NCI-H2196 (cell line): ENCODE results near the gene LENG9.
"Not testable (repeated sequence)": the region's sequence is repeated elsewhere in the genome, so short reads cannot be mapped to it uniquely, and the experiment has no call there.

ENCODE experiments used
- DNase-seq: peaks from one replicate; lab custom pipeline; 2025; ENCODE audit not compliant: unreplicated experiment; lab: John Stamatoyannopoulos, UW

LENG9 gene

GRCh38 chr19:54463531-54464043 lies at the start of gene LENG9:
Gene LENG9, minus strand, starts transcription at chr19:54463778. Its CDS starts 252 bp downstream, at chr19:54463526.
- DNase-seq = peak; percentile 99

GRCh38 chr19:54509200-54509940 lies 45.8 kb upstream of the LENG9 start:
- not testable (repeated sequence) for DNase-seq

- not testable (repeated sequence) for DNase-seq
These were observed 44.9 kb upstream of the LENG9 start for GRCh38 chr19:54508487-54508886.

- no peak for DNase-seq
These were observed 44.2 kb upstream of the LENG9 start for GRCh38 chr19:54507824-54508223.

GRCh38 chr19:54507038-54507717 lies 43.6 kb upstream of the LENG9 start:
- not testable (repeated sequence) for DNase-seq

GRCh38 chr19:54506079-54506478 lies 42.5 kb upstream of the LENG9 start:
- DNase-seq = no peak

GRCh38 chr19:54505542-54505941 lies 42.0 kb upstream of the LENG9 start:
- not testable (repeated sequence) for DNase-seq

- DNase-seq = no peak
These were observed 39.0 kb upstream of the LENG9 start, which contains the start of gene LAIR2 for GRCh38 chr19:54502518-54503048. Gene LAIR2, plus strand, starts transcription at chr19:54502831. Its CDS starts 88 bp downstream, at chr19:54502919.

- not testable (repeated sequence) for DNase-seq
These were observed 34.8 kb upstream of the LENG9 start for GRCh38 chr19:54498451-54498772.

- DNase-seq = not testable (repeated sequence)
These were observed 34.3 kb upstream of the LENG9 start for GRCh38 chr19:54497747-54498450.

GRCh38 chr19:54495284-54495683 lies 31.7 kb upstream of the LENG9 start:
- DNase-seq = not testable (repeated sequence)

GRCh38 chr19:54493967-54494585 lies 30.5 kb upstream of the LENG9 start:
- no peak for DNase-seq

GRCh38 chr19:54493056-54493455 lies 29.5 kb upstream of the LENG9 start:
- DNase-seq = not testable (repeated sequence)

GRCh38 chr19:54492568-54492967 lies 29.0 kb upstream of the LENG9 start:
- no peak for DNase-seq

GRCh38 chr19:54489766-54490165 lies 26.2 kb upstream of the LENG9 start:
- no peak for DNase-seq

- no peak for DNase-seq
These were observed 25.8 kb upstream of the LENG9 start for GRCh38 chr19:54489341-54489740.

GRCh38 chr19:54485851-54486250 lies 22.3 kb upstream of the LENG9 start:
- no peak for DNase-seq

- DNase-seq = no peak
These were observed 20.9 kb upstream of the LENG9 start for GRCh38 chr19:54484451-54484850.

- no peak for DNase-seq
These were observed 19.3 kb upstream of the LENG9 start for GRCh38 chr19:54482889-54483288.

GRCh38 chr19:54481326-54481930 lies 17.9 kb upstream of the LENG9 start:
- peak; percentile 66 for DNase-seq
